GM12892 (cell line): ENCODE data around the gene SEC16B.

Source experiments
- POLR2A ChIP-seq: IDR thresholded peaks from 2 replicates; pipeline ENCODE4 v1.6.1; 2011; ENCODE audit warnings: low read depth, low read length, control low read depth
- POLR2AphosphoS5 ChIP-seq: IDR thresholded peaks from 2 replicates; pipeline ENCODE4 v1.6.1; 2011; ENCODE audit warnings: low read depth, low read length, control low read depth

DNA sequence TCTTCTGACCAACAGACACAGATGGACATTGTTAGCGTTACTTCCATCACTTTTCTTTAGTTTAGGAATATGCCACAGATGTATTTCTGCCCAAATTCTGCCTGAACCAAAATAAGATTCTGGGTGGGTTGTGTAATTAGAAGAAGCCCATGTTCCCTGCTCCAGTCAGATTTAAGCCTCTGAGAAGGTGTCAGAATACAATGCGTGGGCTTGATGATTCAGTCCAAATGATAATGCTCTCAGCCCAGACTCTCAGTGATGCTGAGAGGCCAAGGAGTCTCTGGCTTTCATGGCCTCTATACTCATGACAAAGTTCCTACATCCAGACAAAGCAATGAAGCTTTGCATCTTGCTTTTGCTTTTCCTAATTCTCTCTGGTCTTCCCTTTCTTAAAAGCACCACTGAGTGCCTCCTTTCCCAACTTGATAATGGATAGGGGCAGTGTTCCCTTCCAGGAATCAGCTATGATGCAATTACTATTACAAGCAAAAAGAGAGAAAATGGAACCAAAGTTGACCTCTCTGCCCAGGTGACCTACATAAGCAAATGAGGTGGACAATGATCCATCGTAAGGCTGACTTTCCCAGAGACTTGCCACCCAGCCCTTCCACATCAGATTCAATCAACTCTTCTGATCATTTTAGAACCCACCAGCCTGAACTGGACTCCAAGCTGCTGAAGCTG lies 8.8 kb downstream of the SEC16B start:
- TF ChIP-seq POLR2A (no peak), POLR2AphosphoS5 (no peak)
